GM21381 (cell line): ENCODE data around the gene RBM41.
A peak's percentile ranks its signal among the peaks of the same experiment; 100 is the strongest.
"Not testable (repeated sequence)": the region's sequence is repeated elsewhere in the genome, so short reads cannot be mapped to it uniquely, and the experiment has no call there.

ENCODE experiments used
- ATAC-seq: cut with Tn5 transposase; IDR thresholded peaks from one replicate; pipeline ENCODE4 v1.9.1; 2021; ENCODE audit warnings: mild to moderate bottlenecking, moderate library complexity; ENCODE audit not compliant: unreplicated experiment

The RBM41 gene

GRCh38 chrX:107118322-107119147 is at the start of gene RBM41:
Gene RBM41, minus strand, starts transcription at chrX:107118822. Its CDS starts 49 bp downstream, at chrX:107118773.
- peak; percentile 100 for ATAC-seq

GRCh38 chrX:107168257-107168656 is 49.6 kb upstream of the RBM41 start:
- ATAC-seq = no peak

- no peak for ATAC-seq
Observed at GRCh38 chrX:107167163-107167921, 48.7 kb upstream of the RBM41 start.

DNA sequence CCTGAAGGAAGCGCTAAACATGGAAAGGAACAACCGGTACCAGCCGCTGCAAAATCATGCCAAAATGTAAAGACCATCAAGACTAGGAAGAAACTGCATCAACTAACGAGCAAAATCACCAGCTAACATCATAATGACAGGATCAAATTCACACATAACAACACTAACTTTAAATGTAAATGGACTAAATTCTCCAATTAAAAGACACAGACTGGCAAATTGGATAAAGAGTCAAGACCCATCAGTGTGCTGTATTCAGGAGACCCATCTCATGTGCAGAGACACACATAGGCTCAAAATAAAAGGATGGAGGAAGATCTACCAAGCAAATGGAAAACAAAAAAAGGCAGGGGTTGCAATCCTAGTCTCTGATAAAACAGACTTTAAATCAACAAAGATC is 39.0 kb upstream of the RBM41 start:
- not testable (repeated sequence) for ATAC-seq

- not testable (repeated sequence) for ATAC-seq
Observed at GRCh38 chrX:107155621-107156430, 37.2 kb upstream of the RBM41 start.

GRCh38 chrX:107154787-107155620 is 36.4 kb upstream of the RBM41 start:
- ATAC-seq = no peak

GRCh38 chrX:107153005-107153404 is 34.4 kb upstream of the RBM41 start:
- no peak for ATAC-seq

GRCh38 chrX:107146670-107147069 is 28.0 kb upstream of the RBM41 start:
- no peak for ATAC-seq

GRCh38 chrX:107135965-107136307 is 17.3 kb upstream of the RBM41 start:
- no peak for ATAC-seq

DNA sequence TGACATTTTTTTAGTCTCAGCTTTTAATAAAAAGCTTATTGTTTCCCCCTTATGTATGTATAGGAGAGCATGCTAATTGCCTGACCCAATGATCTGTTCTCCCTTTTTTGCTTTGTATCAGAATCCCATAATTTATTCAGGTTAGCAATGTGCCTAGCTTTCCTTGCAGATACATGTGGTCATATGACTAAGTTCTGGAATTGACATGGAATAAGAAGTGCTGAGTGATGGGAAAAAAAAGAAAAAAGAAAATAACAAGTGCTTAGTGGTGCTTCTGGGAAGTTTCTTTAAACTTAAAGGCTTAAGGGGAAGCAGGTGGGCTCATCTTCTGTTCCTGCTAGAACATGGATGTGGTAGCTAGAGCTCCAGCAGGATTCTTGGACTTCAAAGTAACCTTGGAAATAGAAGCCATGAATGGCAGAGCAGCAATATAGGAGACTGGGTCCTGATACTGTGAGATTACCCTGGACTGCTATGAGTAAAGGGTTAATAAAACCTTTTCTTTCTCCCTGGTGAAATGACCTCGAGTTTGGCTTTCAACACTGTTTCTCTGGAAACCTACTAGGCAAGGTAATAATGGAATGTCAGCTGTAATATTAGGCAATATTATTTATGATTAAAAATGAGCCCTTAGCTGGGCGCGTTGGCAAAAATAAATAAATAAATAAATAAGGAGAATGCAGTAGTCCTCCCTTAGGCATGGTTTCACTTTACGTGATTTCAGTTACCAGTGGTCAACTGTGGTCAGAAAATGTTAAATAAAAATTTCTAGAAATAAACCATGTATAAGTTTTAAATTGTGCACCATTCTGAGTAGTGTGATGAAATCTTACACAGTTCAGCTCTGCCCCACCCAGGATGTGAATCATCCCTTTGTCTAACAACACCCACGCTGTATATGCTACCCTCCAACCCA is 16.7 kb upstream of the RBM41 start:
- no peak for ATAC-seq

DNA sequence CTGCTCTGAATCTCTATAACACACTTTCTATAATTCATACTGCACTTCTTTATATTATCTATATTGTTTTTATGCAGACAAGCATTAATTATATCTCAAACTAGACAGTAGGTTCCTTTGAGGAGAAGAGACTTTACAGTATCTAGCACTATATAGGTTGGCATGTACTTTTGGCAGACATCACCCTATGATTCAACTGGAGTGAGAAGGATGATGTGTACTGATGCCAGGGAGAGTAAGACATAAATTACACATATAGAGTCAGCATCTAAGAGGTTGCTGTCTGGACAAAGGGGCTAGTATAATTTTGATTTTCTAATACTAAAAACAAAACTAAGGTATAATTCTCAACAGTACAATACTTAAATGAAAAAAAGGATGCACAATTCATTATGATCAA is 5.1 kb upstream of the RBM41 start:
- ATAC-seq = no peak

GRCh38 chrX:107119283-107119682 is 661 bp upstream of the RBM41 start:
- ATAC-seq = no peak

GRCh38 chrX:107117993-107118321 is 665 bp downstream of the RBM41 start:
- no peak for ATAC-seq

- no peak for ATAC-seq
Observed at GRCh38 chrX:107107459-107107858, 11.2 kb downstream of the RBM41 start.

- no peak for ATAC-seq
Observed at GRCh38 chrX:107102980-107103379, 15.6 kb downstream of the RBM41 start.

DNA sequence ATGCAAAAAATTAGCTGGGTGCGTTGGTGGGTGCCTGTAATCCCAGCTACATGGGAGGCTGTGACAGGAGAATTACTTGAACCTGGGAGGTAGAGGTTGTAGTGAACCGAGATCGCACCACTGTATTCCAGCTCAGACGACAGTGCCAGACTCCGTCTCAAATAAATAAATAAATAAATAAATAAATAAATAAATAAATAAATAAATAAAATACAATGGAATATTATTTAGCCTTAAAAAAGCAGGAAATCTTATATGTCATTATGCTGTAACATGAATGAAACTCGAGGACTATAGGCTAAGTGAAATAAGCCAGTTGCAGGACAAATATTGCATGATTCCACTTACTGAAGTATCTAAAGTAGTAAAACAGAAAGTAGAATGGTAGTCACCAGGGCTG is 42.5 kb downstream of the RBM41 start:
- no peak for ATAC-seq

DNA sequence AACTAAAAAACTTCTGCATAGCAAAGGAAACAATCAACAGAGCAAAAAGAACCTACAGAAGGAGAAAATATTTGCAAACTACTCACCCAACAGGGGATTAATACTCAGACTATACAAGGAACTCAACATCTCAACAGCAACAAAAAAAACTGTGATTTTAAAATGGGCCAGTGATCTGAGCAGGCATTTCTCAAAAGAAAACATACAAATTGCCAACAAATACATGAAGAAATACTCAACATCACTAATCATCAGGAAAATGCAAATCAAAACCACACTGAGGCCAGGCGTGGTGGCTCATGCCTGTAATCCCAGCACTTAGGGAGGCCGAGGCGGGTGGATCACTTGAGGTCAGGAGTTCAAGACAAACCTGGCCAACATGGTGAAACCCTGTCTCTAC is 60.9 kb downstream of the RBM41 start:
- not testable (repeated sequence) for ATAC-seq

- ATAC-seq = no peak
Observed at GRCh38 chrX:107054978-107055377, 63.6 kb downstream of the RBM41 start.

- ATAC-seq = no peak
Observed at GRCh38 chrX:107050195-107050709, 68.4 kb downstream of the RBM41 start.
